Suprapubic skin (tissue), 4 donors: ENCODE data around the gene C6orf47.

Source experiments
- EP300 ChIP-seq: sonication (generic); formaldehyde crosslinking; IDR thresholded peaks from one replicate; pipeline ENCODE4 v1.6.1; 2017; ENCODE audit warnings: antibody characterized with exemption
- POLR2A ChIP-seq, 2 donors: fragments of 450-650 bp; IDR thresholded peaks; one replicate each; pipeline ENCODE4 v1.6.1; 2017; ENCODE audit warnings: antibody characterized with exemption in 2 of 2, mild to moderate bottlenecking in 2 of 2, moderate library complexity in 2 of 2
- POLR2AphosphoS5 ChIP-seq, 3 donors: sonication (generic); formaldehyde crosslinking; IDR thresholded peaks; one replicate each; pipeline ENCODE4 v1.6.1; 2017; ENCODE audit warnings: antibody characterized with exemption in 3 of 3
- TF ChIP-seq, protein P1 (sequence below), 2 donors: fragments of 200-600 bp in 1 of 2; fragments of 450-650 bp in 1 of 2; sonication (generic) in 1 of 2; IDR thresholded peaks; one replicate each; pipeline ENCODE4 v1.5.1; 2016 to 2019; ENCODE audit warnings: antibody characterized with exemption in 2 of 2, mild to moderate bottlenecking in 1 of 2, moderate library complexity in 1 of 2

GRCh38 chr6:31614684-31615578, 45.6 kb downstream of the C6orf47 start, which contains the start of gene AIF1:
- TF ChIP-seq, protein P1, sequence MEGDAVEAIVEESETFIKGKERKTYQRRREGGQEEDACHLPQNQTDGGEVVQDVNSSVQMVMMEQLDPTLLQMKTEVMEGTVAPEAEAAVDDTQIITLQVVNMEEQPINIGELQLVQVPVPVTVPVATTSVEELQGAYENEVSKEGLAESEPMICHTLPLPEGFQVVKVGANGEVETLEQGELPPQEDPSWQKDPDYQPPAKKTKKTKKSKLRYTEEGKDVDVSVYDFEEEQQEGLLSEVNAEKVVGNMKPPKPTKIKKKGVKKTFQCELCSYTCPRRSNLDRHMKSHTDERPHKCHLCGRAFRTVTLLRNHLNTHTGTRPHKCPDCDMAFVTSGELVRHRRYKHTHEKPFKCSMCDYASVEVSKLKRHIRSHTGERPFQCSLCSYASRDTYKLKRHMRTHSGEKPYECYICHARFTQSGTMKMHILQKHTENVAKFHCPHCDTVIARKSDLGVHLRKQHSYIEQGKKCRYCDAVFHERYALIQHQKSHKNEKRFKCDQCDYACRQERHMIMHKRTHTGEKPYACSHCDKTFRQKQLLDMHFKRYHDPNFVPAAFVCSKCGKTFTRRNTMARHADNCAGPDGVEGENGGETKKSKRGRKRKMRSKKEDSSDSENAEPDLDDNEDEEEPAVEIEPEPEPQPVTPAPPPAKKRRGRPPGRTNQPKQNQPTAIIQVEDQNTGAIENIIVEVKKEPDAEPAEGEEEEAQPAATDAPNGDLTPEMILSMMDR (IDR thresholded peaks at IDR 0.05): no peak
- TF ChIP-seq POLR2AphosphoS5 (IDR thresholded peaks at IDR 0.05) (no peak), POLR2A (IDR thresholded peaks at IDR 0.05) (no peak), EP300 (no peak)
